ENCODE data around the gene ARFIP1.

ARFIP1 gene

DNA sequence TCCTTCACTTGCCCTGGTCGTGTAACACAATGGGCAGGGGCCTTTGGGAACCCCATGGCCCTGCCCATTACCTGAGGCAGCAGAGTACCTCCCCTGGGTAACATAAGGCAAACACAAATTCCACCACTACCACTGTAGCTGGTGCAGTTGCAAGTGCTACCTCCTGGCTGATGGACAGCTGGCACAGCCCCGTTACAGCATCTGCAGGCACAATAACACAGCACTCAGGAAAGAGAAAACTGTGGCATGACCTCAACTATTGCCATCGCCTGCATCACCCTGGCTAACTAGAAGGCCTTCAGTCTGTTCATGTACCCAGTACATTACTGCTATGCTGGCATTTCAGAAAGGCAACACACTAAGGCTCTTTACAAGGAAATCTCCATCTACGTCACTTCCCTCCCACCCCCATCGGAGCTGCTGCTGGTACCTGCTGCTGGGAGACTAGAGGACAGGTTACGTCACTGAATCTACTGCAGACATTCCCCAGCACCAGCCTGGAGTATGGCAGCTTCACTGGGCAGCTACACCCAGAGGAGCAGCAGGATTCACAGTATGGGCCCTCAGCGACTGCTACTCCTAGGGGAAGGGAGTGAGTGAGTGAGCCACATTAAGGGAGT, 39.4 kb downstream of the ARFIP1 start:
- Histone ChIP-seq H3K9ac (ENCODE audit: low read depth, low read length, poor library complexity) (no peak overlapping the region), H3K23ac (ENCODE audit: low read depth, low read length, poor library complexity) (no peak overlapping the region), H3K4me2 (ENCODE audit: insufficient read depth, low read length, poor library complexity, severe bottlenecking) (no peak overlapping the region), H2AK5ac (ENCODE audit: low read depth, low read length) (no peak overlapping the region), H3K27me3 (ENCODE audit: control insufficient read depth in 3 of 3, insufficient read depth in 3 of 3, low read depth in 1 of 3, low read length in 3 of 3) (no peaks in the 10 kb centered on the region), H4K8ac (ENCODE audit: low read depth, low read length) (no peak overlapping the region), H3K4ac (ENCODE audit: low read length) (no peak overlapping the region), H3K4me3 (ENCODE audit: low read length in 2 of 2) (no peak overlapping the region), H3K9me3 (replicated peaks in 1 of 2; ENCODE audit: control insufficient read depth in 2 of 2, insufficient read depth in 1 of 2, low read depth in 1 of 2, low read length in 2 of 2) (peaks cover 23 to 43% of the 10 kb centered on the region in 2 donors), H2BK12ac (ENCODE audit: low read length) (no peak overlapping the region), H3K79me1 (ENCODE audit: low read depth, low read length) (peaks cover 4% of the 10 kb centered on the region), H3K14ac (ENCODE audit: low read length) (no peak overlapping the region), H4K91ac (ENCODE audit: low read depth, low read length, poor library complexity) (peak overlapping the region; percentile 24), H3K4me1 (ENCODE audit: control insufficient read depth in 2 of 2, insufficient read depth in 1 of 2, low read depth in 1 of 2, low read length in 2 of 2) (no peaks in the 10 kb centered on the region), H2BK5ac (ENCODE audit: low read length) (no peak overlapping the region), H3K36me3 (replicated peaks in 1 of 2; ENCODE audit: control insufficient read depth in 2 of 2, insufficient read depth in 2 of 2, low read length in 2 of 2) (peaks cover 11 to 31% of the 10 kb centered on the region in 2 donors), H3K27ac (replicated peaks; ENCODE audit: low read length) (no peak overlapping the region), H2BK120ac (ENCODE audit: low read depth, low read length) (no peak overlapping the region), H2AFZ (ENCODE audit: low read length) (no peak overlapping the region), H2BK15ac (ENCODE audit: low read length) (no peak overlapping the region), H3K18ac (ENCODE audit: low read length) (no peak overlapping the region)
- no peak for DNase-seq (ENCODE audit: low spot score)
- WGBS, 2 donors (ENCODE audit: extremely low coverage in 2 of 2, insufficient read length in 2 of 2, insufficient replicate concordance in 1 of 2): no CpG with 5 or more reads among the region's 7 CpGs

DNA sequence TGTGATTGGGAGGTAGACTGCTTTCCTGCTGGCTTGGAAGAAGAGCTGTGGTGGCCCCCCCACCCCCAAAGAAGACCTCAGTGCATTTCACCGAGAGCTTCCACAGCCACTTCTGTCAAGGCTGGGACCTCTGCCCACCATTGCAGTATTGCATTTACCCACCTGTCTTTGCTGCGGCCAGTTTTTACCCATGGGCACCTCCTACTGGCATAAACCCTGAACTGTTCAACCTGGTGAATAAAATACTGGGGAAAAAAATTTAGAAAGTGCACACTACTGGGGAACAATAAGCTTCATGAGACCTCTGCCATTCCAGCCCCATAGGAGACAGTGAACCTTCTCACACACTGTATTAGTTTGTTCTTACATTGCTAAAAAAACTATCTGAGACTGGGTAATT, 40.3 kb downstream of the ARFIP1 start:
- no peak overlapping the region for H3K4me3 ChIP-seq (ENCODE audit: low read length in 2 of 2)
- H3K9ac ChIP-seq (ENCODE audit: low read depth, low read length, poor library complexity): no peak overlapping the region
- no peak overlapping the region for H3K4me2 ChIP-seq (ENCODE audit: insufficient read depth, low read length, poor library complexity, severe bottlenecking)
- H3K18ac ChIP-seq (ENCODE audit: low read length): no peak overlapping the region
- WGBS, 2 donors (ENCODE audit: extremely low coverage in 2 of 2, insufficient read length in 2 of 2, insufficient replicate concordance in 1 of 2): no CpG with 5 or more reads among the region's 2 CpGs
- no peaks in the 10 kb centered on the region for H3K27me3 ChIP-seq (ENCODE audit: control insufficient read depth in 3 of 3, insufficient read depth in 3 of 3, low read depth in 1 of 3, low read length in 3 of 3)
- H3K14ac ChIP-seq (ENCODE audit: low read length): no peak overlapping the region
- H3K27ac ChIP-seq (replicated peaks; ENCODE audit: low read length): no peak overlapping the region
- no peak overlapping the region for H4K8ac ChIP-seq (ENCODE audit: low read depth, low read length)
- H4K91ac ChIP-seq (ENCODE audit: low read depth, low read length, poor library complexity): no peak overlapping the region
- H2AFZ ChIP-seq (ENCODE audit: low read length): no peak overlapping the region
- no peak overlapping the region for H2BK120ac ChIP-seq (ENCODE audit: low read depth, low read length)
- H3K4me1 ChIP-seq (ENCODE audit: control insufficient read depth in 2 of 2, insufficient read depth in 1 of 2, low read depth in 1 of 2, low read length in 2 of 2): no peaks in the 10 kb centered on the region
- peaks cover 4% of the 10 kb centered on the region for H3K79me1 ChIP-seq (ENCODE audit: low read depth, low read length)
- peaks cover 17 to 34% of the 10 kb centered on the region in 2 donors for H3K9me3 ChIP-seq (replicated peaks in 1 of 2; ENCODE audit: control insufficient read depth in 2 of 2, insufficient read depth in 1 of 2, low read depth in 1 of 2, low read length in 2 of 2)
- H2AK5ac ChIP-seq (ENCODE audit: low read depth, low read length): no peak overlapping the region
- DNase-seq (ENCODE audit: low spot score): no peak
- no peak overlapping the region for H3K23ac ChIP-seq (ENCODE audit: low read depth, low read length, poor library complexity)
- no peak overlapping the region for H2BK12ac ChIP-seq (ENCODE audit: low read length)
- peaks cover 11 to 30% of the 10 kb centered on the region in 2 donors for H3K36me3 ChIP-seq (replicated peaks in 1 of 2; ENCODE audit: control insufficient read depth in 2 of 2, insufficient read depth in 2 of 2, low read length in 2 of 2)
- H2BK15ac ChIP-seq (ENCODE audit: low read length): no peak overlapping the region
- H3K4ac ChIP-seq (ENCODE audit: low read length): no peak overlapping the region
- no peak overlapping the region for H2BK5ac ChIP-seq (ENCODE audit: low read length)

DNA sequence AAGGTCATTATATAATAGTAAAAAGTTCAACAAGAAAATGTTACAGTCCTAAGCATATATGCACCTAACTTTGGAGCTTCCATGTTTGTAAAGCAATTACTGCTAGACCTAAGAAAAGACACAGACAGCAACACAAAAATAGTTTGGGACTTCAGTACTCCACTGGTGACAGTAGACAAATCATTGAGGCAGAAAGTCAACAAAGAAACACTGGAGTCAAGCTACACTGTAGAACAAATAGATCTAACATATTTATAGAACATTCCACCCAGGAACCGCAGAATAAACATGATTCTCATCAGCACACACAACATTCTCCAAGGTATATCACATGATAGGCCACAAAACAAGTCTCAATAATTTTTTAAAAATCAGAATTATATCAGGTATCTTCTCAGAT, 42.6 kb downstream of the ARFIP1 start:
- Histone ChIP-seq H2BK120ac (ENCODE audit: low read depth, low read length) (no peak overlapping the region), H3K27me3 (ENCODE audit: control insufficient read depth in 3 of 3, insufficient read depth in 3 of 3, low read depth in 1 of 3, low read length in 3 of 3) (no peaks in the 10 kb centered on the region), H2BK5ac (ENCODE audit: low read length) (no peak overlapping the region), H3K4ac (ENCODE audit: low read length) (no peak overlapping the region), H3K14ac (ENCODE audit: low read length) (no peak overlapping the region), H3K4me3 (ENCODE audit: low read length in 2 of 2) (no peak overlapping the region), H3K79me1 (ENCODE audit: low read depth, low read length) (peaks cover 4% of the 10 kb centered on the region), H3K36me3 (replicated peaks in 1 of 2; ENCODE audit: control insufficient read depth in 2 of 2, insufficient read depth in 2 of 2, low read length in 2 of 2) (peaks cover 11 to 27% of the 10 kb centered on the region in 2 donors), H2BK15ac (ENCODE audit: low read length) (no peak overlapping the region), H2AK5ac (ENCODE audit: low read depth, low read length) (no peak overlapping the region), H3K23ac (ENCODE audit: low read depth, low read length, poor library complexity) (no peak overlapping the region), H3K9ac (ENCODE audit: low read depth, low read length, poor library complexity) (no peak overlapping the region), H2BK12ac (ENCODE audit: low read length) (no peak overlapping the region), H3K9me3 (replicated peaks in 1 of 2; ENCODE audit: control insufficient read depth in 2 of 2, insufficient read depth in 1 of 2, low read depth in 1 of 2, low read length in 2 of 2) (peaks cover 15 to 19% of the 10 kb centered on the region in 2 donors), H4K91ac (ENCODE audit: low read depth, low read length, poor library complexity) (no peak overlapping the region), H2AFZ (ENCODE audit: low read length) (no peak overlapping the region), H4K8ac (ENCODE audit: low read depth, low read length) (no peak overlapping the region), H3K4me2 (ENCODE audit: insufficient read depth, low read length, poor library complexity, severe bottlenecking) (no peak overlapping the region), H3K18ac (ENCODE audit: low read length) (no peak overlapping the region), H3K4me1 (ENCODE audit: control insufficient read depth in 2 of 2, insufficient read depth in 1 of 2, low read depth in 1 of 2, low read length in 2 of 2) (no peaks in the 10 kb centered on the region), H3K27ac (replicated peaks; ENCODE audit: low read length) (no peak overlapping the region)
- DNase-seq (ENCODE audit: low spot score): no peak
- no CpG with 5 or more reads among the region's 1 CpG for WGBS, 2 donors (ENCODE audit: extremely low coverage in 2 of 2, insufficient read length in 2 of 2, insufficient replicate concordance in 1 of 2)

DNA sequence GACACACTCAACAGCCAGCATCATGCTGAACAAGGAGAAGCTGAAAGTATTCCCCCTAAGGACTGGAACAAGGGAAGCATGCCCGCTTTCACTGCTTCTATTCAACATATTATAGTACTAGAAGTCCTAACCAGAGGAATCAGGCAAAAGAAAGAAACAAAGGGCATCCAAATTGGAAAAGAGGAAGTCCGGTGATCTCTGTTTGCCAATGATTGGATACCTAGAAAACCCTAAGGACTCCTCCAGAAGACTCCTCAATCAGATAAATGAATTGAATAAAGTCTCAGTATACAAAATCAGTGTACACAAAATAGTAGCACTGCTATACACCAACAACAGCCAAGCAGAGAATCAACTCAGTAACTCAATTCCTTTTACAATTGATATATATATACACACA, 44.8 kb downstream of the ARFIP1 start:
- Histone ChIP-seq H2BK120ac (ENCODE audit: low read depth, low read length) (no peak overlapping the region), H3K23ac (ENCODE audit: low read depth, low read length, poor library complexity) (no peak overlapping the region), H2AK5ac (ENCODE audit: low read depth, low read length) (no peak overlapping the region), H3K18ac (ENCODE audit: low read length) (no peak overlapping the region), H3K4me3 (ENCODE audit: low read length in 2 of 2) (no peak overlapping the region), H3K14ac (ENCODE audit: low read length) (no peak overlapping the region), H3K9ac (ENCODE audit: low read depth, low read length, poor library complexity) (no peak overlapping the region), H3K9me3 (replicated peaks in 1 of 2; ENCODE audit: control insufficient read depth in 2 of 2, insufficient read depth in 1 of 2, low read depth in 1 of 2, low read length in 2 of 2) (peaks cover 2 to 25% of the 10 kb centered on the region in 2 donors), H3K79me1 (ENCODE audit: low read depth, low read length) (no peaks in the 10 kb centered on the region), H4K91ac (ENCODE audit: low read depth, low read length, poor library complexity) (no peak overlapping the region), H3K4ac (ENCODE audit: low read length) (no peak overlapping the region), H2AFZ (ENCODE audit: low read length) (no peak overlapping the region), H3K27me3 (ENCODE audit: control insufficient read depth in 3 of 3, insufficient read depth in 3 of 3, low read depth in 1 of 3, low read length in 3 of 3) (no peaks in the 10 kb centered on the region), H2BK15ac (ENCODE audit: low read length) (no peak overlapping the region), H3K27ac (replicated peaks; ENCODE audit: low read length) (no peak overlapping the region), H4K8ac (ENCODE audit: low read depth, low read length) (no peak overlapping the region), H3K4me2 (ENCODE audit: insufficient read depth, low read length, poor library complexity, severe bottlenecking) (no peak overlapping the region), H3K4me1 (ENCODE audit: control insufficient read depth in 2 of 2, insufficient read depth in 1 of 2, low read depth in 1 of 2, low read length in 2 of 2) (no peaks in the 10 kb centered on the region), H2BK12ac (ENCODE audit: low read length) (no peak overlapping the region), H3K36me3 (replicated peaks in 1 of 2; ENCODE audit: control insufficient read depth in 2 of 2, insufficient read depth in 2 of 2, low read length in 2 of 2) (peaks cover 0 to 10% of the 10 kb centered on the region in 2 donors), H2BK5ac (ENCODE audit: low read length) (no peak overlapping the region)
- no peak for DNase-seq (ENCODE audit: low spot score)
- whole genome bisulfite sequencing, 2 donors (ENCODE audit: extremely low coverage in 2 of 2, insufficient read length in 2 of 2, insufficient replicate concordance in 1 of 2): no CpG with 5 or more reads among the region's 2 CpGs

All from neuronal stem cell (in vitro differentiated cells).